NT2/D1 (cell line): ENCODE results near the gene ARRB1.

ENCODE experiments used
- SUZ12 ChIP-seq: IDR thresholded peaks from 2 replicates; pipeline ENCODE4 v1.6.1; 2011; ENCODE audit not compliant: insufficient read length, insufficient read depth; ENCODE audit errors: extremely low read depth
- YY1 ChIP-seq: IDR thresholded peaks from 2 replicates; pipeline ENCODE4 v1.6.1; 2011; ENCODE audit not compliant: insufficient read length, insufficient read depth

- TF ChIP-seq YY1: no peak
- no peak for TF ChIP-seq SUZ12
Observed at GRCh38 chr11:75273411-75274391, 77.8 kb downstream of the ARRB1 start.
